Tibial nerve (tissue), 4 donors: Measurements from ENCODE around the gene IL1RL2.
A peak's percentile ranks its signal among the peaks of the same experiment; 100 is the strongest.

Source experiments
- CTCF ChIP-seq, 5 experiments: fragments of 200-600 bp in 3 of 5; fragments of 450-650 bp in 2 of 5; sonication (generic) in 3 of 5; IDR thresholded peaks; one replicate each; pipeline ENCODE4 v1.5.1; 2016 to 2019; ENCODE audit warnings: antibody characterized with exemption in 5 of 5, mild to moderate bottlenecking in 3 of 5, moderate library complexity in 2 of 5
- EP300 ChIP-seq, 2 donors: sonication (generic); formaldehyde crosslinking; IDR thresholded peaks; one replicate each; pipeline ENCODE4 v1.6.1; 2017; ENCODE audit warnings: antibody characterized with exemption in 2 of 2, mild to moderate bottlenecking in 1 of 2
- POLR2A ChIP-seq, 2 donors: fragments of 450-650 bp; IDR thresholded peaks; one replicate each; pipeline ENCODE4 v1.6.1; 2017; ENCODE audit warnings: antibody characterized with exemption in 2 of 2, mild to moderate bottlenecking in 2 of 2, moderate library complexity in 2 of 2

- TF ChIP-seq POLR2A (IDR thresholded peaks at IDR 0.05) (no peak), EP300 (IDR thresholded peaks at IDR 0.05) (peak in 1 of 2 donors; percentile 58), CTCF (IDR thresholded peaks at IDR 0.05) (no peak)
Observed at GRCh38 chr2:102147935-102148334, 38.9 kb upstream of the IL1RL2 start.
